ENCODE measurements around the gene C11orf68.

The C11orf68 gene

DNA sequence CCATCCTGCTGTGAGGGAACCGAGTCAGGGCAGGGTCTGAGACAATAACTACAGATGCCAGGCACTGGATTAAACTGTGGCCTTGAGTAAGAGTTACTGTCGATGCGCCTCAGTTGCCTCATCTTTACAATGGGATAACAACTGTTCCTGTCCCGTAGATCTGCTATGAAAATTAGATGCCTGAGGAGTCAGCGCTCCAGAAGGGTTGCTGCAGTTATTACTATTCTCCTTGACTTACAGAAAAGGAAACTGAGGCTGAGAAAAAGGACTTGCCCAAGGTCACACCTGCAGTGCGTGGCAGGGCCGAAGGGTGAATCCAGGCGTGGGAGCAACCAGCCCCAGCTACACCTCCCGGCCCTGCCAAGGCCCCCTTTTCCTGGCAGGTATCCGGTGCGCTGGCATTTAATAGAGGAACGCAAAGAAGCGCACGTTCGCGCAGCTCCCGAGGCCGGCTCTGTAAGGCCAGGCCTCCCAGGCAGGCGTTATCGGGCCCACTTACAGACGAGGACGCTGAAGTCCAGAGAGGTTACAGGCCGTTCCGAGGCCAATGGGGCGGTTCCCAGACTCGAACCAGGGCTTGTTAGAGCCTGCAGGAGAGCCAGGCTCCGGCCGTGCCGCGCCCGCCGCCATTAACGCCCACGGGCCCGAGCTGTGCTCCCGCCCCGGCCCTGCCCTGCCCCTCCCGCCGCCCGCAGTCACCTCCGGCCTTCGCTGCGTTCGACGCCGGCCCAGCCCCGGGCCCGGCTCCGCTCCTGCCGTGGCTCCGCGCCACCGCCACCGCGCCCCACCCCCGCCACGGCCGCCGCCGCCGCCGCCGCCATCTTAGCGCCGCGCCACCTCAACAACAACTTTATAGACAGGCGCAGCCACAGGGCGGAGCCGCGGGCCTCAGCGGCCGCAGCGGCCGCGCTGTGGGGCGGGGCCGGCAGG is at the start of gene C11orf68:
Gene C11orf68 (minus strand): TSS at position 852 of the 930 bp plus-strand sequence. CDS start 31 bp downstream, at position 821.
- H3K4me1 Mint-ChIP-seq (ENCODE audit: low read depth) = peaks cover 62% of the 10 kb centered on the region
- peak within 1 kb of the TSS; percentile 89 for H3K27ac Mint-ChIP-seq
- intact Hi-C loops (cut with micrococcal nuclease) = loop anchor here (1.0 to 5.0 kb wide), 3 partner anchors 23 to 349 kb away; partner anchors contain the start of genes RAB1B and SART1
- peaks cover 56% of the 10 kb centered on the region for H3K36me3 Mint-ChIP-seq (ENCODE audit: low read depth)
- peaks cover 2% of the 10 kb centered on the region for H3K27me3 Mint-ChIP-seq
- no peaks in the 10 kb centered on the region for H3K9me3 Mint-ChIP-seq
- H3K4me3 Mint-ChIP-seq = peak within 1 kb of the TSS; percentile 97

DNA sequence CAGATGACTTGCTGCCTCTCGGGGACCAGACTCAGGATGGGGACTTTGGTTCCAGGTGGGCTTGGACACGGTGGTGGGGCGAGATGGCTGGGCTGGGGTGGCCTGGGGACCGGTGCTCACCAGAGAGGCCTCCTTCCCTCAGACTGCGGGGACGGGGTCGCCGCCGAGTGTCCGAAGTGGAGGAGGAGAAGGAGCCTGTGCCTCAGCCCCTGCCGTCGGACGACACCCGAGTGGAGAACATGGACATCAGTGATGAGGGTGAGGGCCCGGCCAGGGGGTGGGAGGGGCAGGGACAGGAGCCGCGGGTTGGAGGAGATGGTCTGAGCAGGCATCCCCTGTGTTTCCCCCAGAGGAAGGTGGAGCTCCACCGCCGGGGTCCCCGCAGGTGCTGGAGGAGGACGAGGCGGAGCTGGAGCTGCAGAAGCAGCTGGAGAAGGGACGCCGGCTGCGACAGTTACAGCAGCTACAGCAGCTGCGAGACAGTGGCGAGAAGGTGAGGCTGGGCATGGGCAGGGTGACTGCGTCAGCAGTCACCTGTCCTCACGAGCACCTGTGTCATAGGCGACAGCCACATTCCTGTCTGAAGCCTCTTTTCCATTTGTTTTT is 48.6 kb upstream of the C11orf68 start:
- intact Hi-C loops (cut with micrococcal nuclease) = no loop called here
- H3K27ac Mint-ChIP-seq = peak overlapping the region; percentile 69
- no peak overlapping the region for H3K4me3 Mint-ChIP-seq
- H3K27me3 Mint-ChIP-seq = no peaks in the 10 kb centered on the region
- peaks cover 95% of the 10 kb centered on the region for H3K36me3 Mint-ChIP-seq (ENCODE audit: low read depth)
- H3K9me3 Mint-ChIP-seq = no peaks in the 10 kb centered on the region
- H3K4me1 Mint-ChIP-seq (ENCODE audit: low read depth) = peaks cover 50% of the 10 kb centered on the region

DNA sequence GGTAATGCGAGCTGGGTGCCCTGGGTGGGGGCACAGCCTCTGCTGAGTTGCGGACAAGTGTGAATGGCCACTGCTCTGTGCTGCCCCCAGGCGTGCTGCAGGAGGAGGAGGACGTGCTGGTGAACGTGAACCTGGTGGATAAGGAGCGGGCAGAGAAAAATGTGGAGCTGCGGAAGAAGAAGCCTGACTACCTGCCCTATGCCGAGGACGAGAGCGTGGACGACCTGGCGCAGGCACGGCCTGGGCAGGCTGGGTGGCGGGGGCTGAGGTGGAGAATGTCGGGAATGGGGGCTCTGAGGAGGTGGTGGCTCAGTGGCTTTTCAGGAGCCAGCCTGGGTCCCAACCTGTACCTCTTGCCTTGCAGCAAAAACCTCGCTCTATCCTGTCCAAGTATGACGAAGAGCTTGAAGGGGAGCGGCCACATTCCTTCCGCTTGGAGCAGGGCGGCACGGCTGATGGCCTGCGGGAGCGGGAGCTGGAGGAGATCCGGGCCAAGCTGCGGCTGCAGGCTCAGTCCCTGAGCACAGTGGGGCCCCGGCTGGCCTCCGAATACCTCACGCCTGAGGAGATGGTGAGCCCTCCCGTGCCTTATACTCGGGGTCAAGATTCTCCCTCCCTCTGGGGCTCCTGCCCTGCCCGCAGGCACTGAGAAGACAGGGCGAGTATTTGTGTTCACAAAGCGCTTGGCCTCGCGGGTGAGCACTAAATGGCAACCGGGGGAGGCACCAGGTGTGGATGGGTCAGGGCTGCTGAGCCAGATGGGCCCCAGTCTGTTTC is 47.3 kb upstream of the C11orf68 start:
- H3K36me3 Mint-ChIP-seq (ENCODE audit: low read depth) = peaks cover 95% of the 10 kb centered on the region
- no peaks in the 10 kb centered on the region for H3K27me3 Mint-ChIP-seq
- no peak overlapping the region for H3K4me3 Mint-ChIP-seq
- H3K4me1 Mint-ChIP-seq (ENCODE audit: low read depth) = peaks cover 57% of the 10 kb centered on the region
- peak overlapping the region; percentile 21 for H3K27ac Mint-ChIP-seq
- no peaks in the 10 kb centered on the region for H3K9me3 Mint-ChIP-seq
- intact Hi-C loops (cut with micrococcal nuclease) = no loop called here

DNA sequence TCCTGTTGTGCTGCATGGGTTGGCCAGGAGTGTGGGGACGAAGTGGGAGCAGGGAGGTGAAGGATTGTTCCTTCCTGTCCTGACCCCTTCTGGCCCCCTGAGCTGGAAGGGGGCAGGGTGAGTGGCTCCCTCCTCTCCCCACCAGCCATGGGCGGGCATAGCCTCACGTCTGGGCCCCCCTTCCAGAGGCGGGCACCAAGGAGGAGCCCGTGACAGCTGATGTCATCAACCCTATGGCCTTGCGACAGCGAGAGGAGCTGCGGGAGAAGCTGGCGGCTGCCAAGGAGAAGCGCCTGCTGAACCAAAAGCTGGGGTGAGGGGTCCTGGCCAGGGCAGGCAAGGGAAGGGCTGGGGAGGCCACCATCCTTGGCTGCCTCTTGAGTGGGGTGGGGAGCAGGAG is 46.0 kb upstream of the C11orf68 start:
- Mint-ChIP-seq H3K27me3 (no peaks in the 10 kb centered on the region), H3K36me3 (ENCODE audit: low read depth) (peaks cover 89% of the 10 kb centered on the region), H3K27ac (no peak overlapping the region), H3K9me3 (no peaks in the 10 kb centered on the region), H3K4me3 (no peak overlapping the region), H3K4me1 (ENCODE audit: low read depth) (peaks cover 54% of the 10 kb centered on the region)
- intact Hi-C loops (cut with micrococcal nuclease) = no loop called here

DNA sequence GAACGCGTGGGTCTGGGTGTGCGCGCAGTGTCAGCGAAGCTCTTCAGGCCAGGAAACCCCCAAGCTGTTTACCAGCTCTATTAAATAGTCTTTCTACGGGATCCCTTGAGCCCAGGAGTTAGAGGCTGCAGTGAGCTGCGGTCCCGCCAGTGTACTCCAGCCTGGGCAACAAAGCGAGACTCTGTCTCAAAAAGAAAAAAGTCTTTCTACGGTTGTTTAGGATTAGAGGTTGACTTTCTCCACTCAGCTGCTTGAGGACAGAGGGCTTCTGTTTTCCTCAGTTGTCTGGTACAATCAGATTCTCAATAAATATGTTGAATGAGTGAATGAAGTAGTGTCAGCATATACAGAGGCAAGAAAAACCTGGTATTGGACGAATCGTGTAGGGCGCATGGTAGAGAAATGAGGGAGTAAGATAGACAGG is 43.3 kb upstream of the C11orf68 start:
- no peaks in the 10 kb centered on the region for H3K27me3 Mint-ChIP-seq
- intact Hi-C loops (cut with micrococcal nuclease) = loop anchor here (2.0 kb wide), 1 partner anchor 73 kb away; the partner anchor contains the start of gene FIBP
- H3K27ac Mint-ChIP-seq = peak overlapping the region; percentile 99
- peak overlapping the region; percentile 94 for H3K4me3 Mint-ChIP-seq
- H3K4me1 Mint-ChIP-seq (ENCODE audit: low read depth) = peaks cover 36% of the 10 kb centered on the region
- H3K36me3 Mint-ChIP-seq (ENCODE audit: low read depth) = peaks cover 62% of the 10 kb centered on the region
- no peaks in the 10 kb centered on the region for H3K9me3 Mint-ChIP-seq

DNA sequence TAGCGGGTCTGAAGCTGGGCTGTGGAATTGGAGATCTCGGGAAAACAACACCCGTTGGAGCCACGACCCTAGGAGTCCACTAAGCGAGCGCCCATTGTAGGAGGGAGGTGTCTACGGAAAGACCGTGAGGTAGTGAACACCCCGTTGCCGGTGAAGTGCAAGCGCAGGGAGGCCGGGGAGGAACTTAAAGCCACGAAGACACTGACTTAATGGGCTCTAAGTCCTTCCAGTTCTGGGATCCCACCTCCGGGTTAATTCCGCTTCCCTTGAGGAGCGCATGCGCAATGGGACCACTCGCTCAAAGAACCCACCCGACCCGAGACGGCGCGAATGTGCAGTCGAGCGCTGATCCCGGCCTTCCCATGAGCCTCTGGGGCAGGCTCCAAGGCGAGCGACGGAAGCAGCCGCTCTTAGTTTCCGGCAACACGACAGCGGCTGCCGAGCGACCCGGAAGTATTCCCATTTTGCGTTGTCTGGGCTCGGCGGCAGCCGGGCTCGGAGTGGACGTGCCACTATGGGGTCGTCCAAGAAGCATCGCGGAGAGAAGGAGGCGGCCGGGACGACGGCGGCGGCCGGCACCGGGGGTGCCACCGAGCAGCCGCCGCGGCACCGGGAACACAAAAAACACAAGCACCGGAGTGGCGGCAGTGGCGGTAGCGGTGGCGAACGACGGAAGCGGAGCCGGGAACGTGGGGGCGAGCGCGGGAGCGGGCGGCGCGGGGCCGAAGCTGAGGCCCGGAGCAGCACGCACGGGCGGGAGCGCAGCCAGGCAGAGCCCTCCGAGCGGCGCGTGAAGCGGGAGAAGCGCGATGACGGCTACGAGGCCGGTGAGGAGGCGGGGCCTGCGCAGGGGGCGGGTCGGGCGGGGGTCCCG is 42.6 kb upstream of the C11orf68 start, which contains the start of gene SART1:
Gene SART1 (plus strand): TSS at position 468 of the 874 bp plus-strand sequence. CDS start 47 bp downstream, at position 515.
- Mint-ChIP-seq H3K4me3 (peak within 1 kb of the TSS; percentile 94), H3K9me3 (no peaks in the 10 kb centered on the region), H3K36me3 (ENCODE audit: low read depth) (peaks cover 55% of the 10 kb centered on the region), H3K4me1 (ENCODE audit: low read depth) (peaks cover 43% of the 10 kb centered on the region), H3K27me3 (no peaks in the 10 kb centered on the region), H3K27ac (peak within 1 kb of the TSS; percentile 99)
- intact Hi-C loops (cut with micrococcal nuclease) = loop anchor here (1.0 to 2.0 kb wide), 3 partner anchors 41 to 73 kb away; partner anchors contain the start of genes BANF1, C11orf68, DRAP1 and EIF1AD

DNA sequence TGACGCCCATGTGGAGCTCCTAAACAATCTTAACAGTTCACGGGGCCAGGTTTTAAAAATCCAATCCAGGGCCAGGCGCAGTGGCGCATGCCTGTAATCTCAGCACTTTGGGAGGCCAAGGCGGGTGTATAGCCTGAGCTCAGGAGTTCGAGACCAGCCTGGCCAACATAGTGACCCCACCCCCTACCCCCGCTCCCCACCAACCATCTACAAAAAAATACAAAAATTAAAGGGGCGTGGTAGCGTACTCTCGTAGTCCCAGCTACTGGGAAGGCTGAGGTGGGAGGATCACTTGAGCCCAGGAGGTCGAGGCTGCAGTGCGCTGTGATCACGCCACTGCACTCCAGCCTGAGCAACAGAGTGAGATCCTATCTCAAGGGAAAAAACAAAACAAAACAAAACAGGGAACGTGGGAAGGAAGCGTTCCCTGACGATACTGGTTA is 42.0 kb upstream of the C11orf68 start:
- intact Hi-C loops (cut with micrococcal nuclease) = loop anchor here (1.0 kb wide), 2 partner anchors 41 to 42 kb away; partner anchors contain the start of genes BANF1, C11orf68, DRAP1 and EIF1AD
- Mint-ChIP-seq H3K9me3 (no peaks in the 10 kb centered on the region), H3K4me3 (peak overlapping the region; percentile 94), H3K36me3 (ENCODE audit: low read depth) (peaks cover 49% of the 10 kb centered on the region), H3K27ac (peak overlapping the region; percentile 99), H3K4me1 (ENCODE audit: low read depth) (peaks cover 45% of the 10 kb centered on the region), H3K27me3 (no peaks in the 10 kb centered on the region)

DNA sequence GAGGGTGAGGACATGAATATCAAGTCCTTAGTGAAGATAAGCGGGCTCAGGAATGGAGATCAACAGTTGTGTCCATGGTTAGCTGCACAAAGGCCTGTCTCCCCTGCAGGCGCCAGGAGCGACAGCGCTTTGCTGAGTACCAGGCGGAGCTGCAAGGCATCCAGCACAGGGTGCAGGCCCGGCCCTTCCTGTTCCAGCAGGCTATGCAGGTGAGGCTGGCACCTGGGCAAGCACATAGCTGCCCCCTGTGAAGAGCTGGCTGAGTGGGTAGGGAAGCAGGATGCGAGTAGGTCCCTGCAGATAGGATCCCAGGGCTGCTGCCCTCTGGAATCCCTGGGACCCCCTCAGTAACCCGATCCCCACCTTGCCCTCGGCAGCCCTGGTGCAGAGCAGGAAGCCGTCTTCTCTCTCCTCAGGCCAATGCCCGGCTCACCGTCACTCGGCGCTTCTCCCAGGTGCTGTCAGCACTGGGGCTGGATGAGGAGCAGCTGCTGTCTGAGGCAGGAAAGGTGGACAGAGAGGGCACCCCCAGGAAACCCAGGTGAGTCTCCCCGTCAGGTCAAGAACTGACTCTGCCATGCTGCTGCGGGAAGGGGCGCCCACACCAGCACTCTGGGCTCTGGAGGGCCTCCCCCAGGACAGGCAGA is 40.0 kb upstream of the C11orf68 start:
- no peaks in the 10 kb centered on the region for H3K27me3 Mint-ChIP-seq
- H3K4me1 Mint-ChIP-seq (ENCODE audit: low read depth) = peaks cover 42% of the 10 kb centered on the region
- H3K27ac Mint-ChIP-seq = peak overlapping the region; percentile 99
- no peak overlapping the region for H3K4me3 Mint-ChIP-seq
- intact Hi-C loops (cut with micrococcal nuclease) = no loop called here
- H3K9me3 Mint-ChIP-seq = no peaks in the 10 kb centered on the region
- H3K36me3 Mint-ChIP-seq (ENCODE audit: low read depth) = peaks cover 29% of the 10 kb centered on the region

DNA sequence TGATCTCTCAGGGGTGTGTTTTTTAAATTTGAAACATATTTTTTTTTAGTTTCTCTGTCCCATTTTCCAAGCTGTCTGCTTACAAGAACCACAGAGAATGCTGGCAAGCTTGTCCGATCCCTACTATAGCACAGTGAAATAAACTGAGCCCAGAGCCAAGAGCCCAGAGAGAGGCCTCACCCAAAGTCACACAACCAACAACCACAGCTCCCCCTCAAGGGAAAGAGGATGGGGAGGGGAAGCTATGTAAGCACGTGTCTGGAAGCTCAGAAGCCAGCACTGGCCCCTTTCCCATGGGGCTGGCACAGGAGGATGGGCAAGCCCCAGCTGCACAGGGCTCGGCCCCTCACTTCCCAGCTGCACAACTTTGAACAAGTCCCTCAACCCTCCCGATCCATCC is 39.4 kb upstream of the C11orf68 start:
- intact Hi-C loops (cut with micrococcal nuclease) = no loop called here
- no peak overlapping the region for H3K4me3 Mint-ChIP-seq
- H3K4me1 Mint-ChIP-seq (ENCODE audit: low read depth) = peaks cover 36% of the 10 kb centered on the region

DNA sequence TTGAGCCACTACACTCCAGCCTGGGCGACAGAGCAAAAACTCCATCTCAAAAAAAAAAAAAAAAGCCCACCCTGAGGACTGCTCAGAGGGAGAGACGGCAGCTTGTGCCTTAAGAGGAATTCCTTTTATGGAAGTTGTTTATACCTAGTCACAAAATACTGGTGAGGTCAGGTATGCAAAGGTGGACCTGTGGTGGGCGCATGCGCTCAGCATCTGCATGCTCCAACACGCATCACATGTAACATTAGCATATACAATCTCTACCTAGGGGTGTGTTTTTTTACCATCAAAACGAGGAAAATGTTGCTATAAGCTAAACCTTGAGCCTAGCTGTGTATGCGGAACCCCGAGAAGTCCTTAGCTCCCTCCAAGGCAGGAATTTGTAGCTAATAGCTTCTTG is 35.9 kb upstream of the C11orf68 start:
- Mint-ChIP-seq H3K4me3 (no peak overlapping the region), H3K9me3 (no peaks in the 10 kb centered on the region), H3K36me3 (ENCODE audit: low read depth) (no peaks in the 10 kb centered on the region), H3K27ac (no peak overlapping the region), H3K27me3 (peaks cover 9% of the 10 kb centered on the region), H3K4me1 (ENCODE audit: low read depth) (peaks cover 17% of the 10 kb centered on the region)
- intact Hi-C loops (cut with micrococcal nuclease) = no loop called here

More for the DNA sequence above, 39.4 kb upstream of the C11orf68 start:
- H3K27ac Mint-ChIP-seq = peak overlapping the region; percentile 77
- H3K9me3 Mint-ChIP-seq = no peaks in the 10 kb centered on the region
- no peaks in the 10 kb centered on the region for H3K27me3 Mint-ChIP-seq
- H3K36me3 Mint-ChIP-seq (ENCODE audit: low read depth) = peaks cover 23% of the 10 kb centered on the region

DNA sequence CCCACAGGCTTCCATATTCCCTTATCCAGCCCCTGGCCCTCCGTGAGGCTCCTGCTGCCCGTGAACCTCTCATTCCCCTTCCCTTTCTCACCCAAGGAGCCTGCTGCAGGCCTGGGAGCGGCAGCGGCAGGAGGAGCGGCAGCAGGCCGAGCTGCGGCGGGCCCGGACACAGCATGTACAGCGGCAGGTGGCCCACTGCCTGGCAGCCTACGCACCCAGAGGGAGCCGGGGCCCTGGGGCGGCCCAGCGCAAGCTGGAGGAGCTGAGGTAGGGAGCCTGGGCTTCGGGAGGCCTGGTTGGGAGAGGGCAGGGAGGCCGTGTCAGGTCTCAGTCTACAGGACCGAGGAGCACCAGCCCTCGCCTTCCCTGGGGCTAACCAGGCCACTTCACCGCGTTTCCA is 34.6 kb upstream of the C11orf68 start:
- Mint-ChIP-seq H3K9me3 (no peaks in the 10 kb centered on the region), H3K27ac (no peak overlapping the region), H3K4me3 (no peak overlapping the region), H3K4me1 (ENCODE audit: low read depth) (peaks cover 17% of the 10 kb centered on the region), H3K36me3 (ENCODE audit: low read depth) (no peaks in the 10 kb centered on the region), H3K27me3 (peaks cover 12% of the 10 kb centered on the region)
- intact Hi-C loops (cut with micrococcal nuclease) = no loop called here

DNA sequence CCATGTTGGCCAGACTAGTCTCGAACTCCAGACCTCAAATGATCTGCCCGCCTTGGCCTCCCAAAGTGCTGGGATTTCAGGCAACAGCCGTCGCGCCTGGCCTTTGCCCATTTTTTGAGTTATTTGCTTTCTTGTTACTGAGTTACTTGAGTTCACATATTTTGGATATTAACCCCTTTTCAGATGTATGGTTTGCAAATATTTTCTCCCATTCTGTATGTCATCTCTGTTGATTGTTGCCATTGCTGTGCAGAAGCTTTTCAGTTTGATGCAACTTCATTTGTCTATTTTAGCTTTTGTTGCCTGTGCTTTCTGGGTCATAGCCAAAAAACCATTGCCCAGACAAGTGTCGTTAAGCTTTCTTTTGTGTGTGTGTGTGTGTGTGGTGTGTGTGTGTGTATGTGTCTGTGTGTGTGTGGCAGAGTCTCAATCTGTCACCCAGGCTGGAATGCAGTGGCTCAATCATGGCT is 33.2 kb upstream of the C11orf68 start:
- Mint-ChIP-seq H3K27me3 (peaks cover 19% of the 10 kb centered on the region), H3K9me3 (no peaks in the 10 kb centered on the region)
- intact Hi-C loops (cut with micrococcal nuclease) = no loop called here

More for the DNA sequence above, 33.2 kb upstream of the C11orf68 start:
- H3K4me1 Mint-ChIP-seq (ENCODE audit: low read depth) = peaks cover 13% of the 10 kb centered on the region
- H3K36me3 Mint-ChIP-seq (ENCODE audit: low read depth) = no peaks in the 10 kb centered on the region
- no peak overlapping the region for H3K4me3 Mint-ChIP-seq
- H3K27ac Mint-ChIP-seq = no peak overlapping the region

Measured in dendritic cell treated with granulocyte-macrophage colony-stimulating factor and Interleukin-4, amounts not matched to agents 40 ng/mL and 50 ng/mL, for 4 days (primary cell).